OCI-LY1 (cell line): ENCODE results near the gene OR10H2.

ENCODE experiments used
- CTCF ChIP-seq: fragments of 200-600 bp; sonication (generic), shearing (Covaris generic); IDR thresholded peaks from 2 replicates; pipeline ENCODE4 v1.5.1; 2017; ENCODE audit warnings: mild to moderate bottlenecking, antibody characterized with exemption, low read length, moderate library complexity, mixed read lengths
- EZH2 ChIP-seq: fragments of 200-600 bp; sonication (generic), shearing (Covaris generic); IDR thresholded peaks from 2 replicates; pipeline ENCODE4 v1.8.0; 2017; ENCODE audit warnings: borderline replicate concordance, mixed run types, mild to moderate bottlenecking, antibody characterized with exemption, low read length, moderate library complexity, mixed read lengths

GRCh38 chr19:15696654-15697194 lies 31.1 kb upstream of the OR10H2 start:
- TF ChIP-seq CTCF: no peak
- TF ChIP-seq EZH2: no peak
